Lung (tissue), 12 donors: Measurements from ENCODE around the gene LINGO3. TPM values are rescaled to one million over a fixed set of nuclear protein-coding genes. Genes with fewer than 3 reads are reported as not detected.

ENCODE experiments used
- ATAC-seq: fragments of 200-7000 bp; cut with Tn5 transposase; one replicate; pipeline ENCODE4 v1.9.1; 2020; ENCODE audit warnings: moderate number of reproducible peaks; ENCODE audit not compliant: insufficient read depth, low FRiP score
- DNase-seq, 3 donors: peaks; one replicate each; pipeline ENCODE4 v3.0.0-alpha.2; 2013 to 2017
- H3K27ac ChIP-seq, 2 donors: one replicate each; pipeline ENCODE4 v1.5.1; 2013; ENCODE audit warnings: mild to moderate bottlenecking in 2 of 2, moderate library complexity in 2 of 2, control low read depth in 1 of 2, inconsistent platforms in 1 of 2, low read depth in 1 of 2, low read length in 1 of 2
- H3K27me3 ChIP-seq, 3 donors: one replicate each; pipeline ENCODE4 v1.5.1; 2013; ENCODE audit warnings: low read length in 2 of 3; ENCODE audit not compliant: control insufficient read depth in 3 of 3, insufficient read depth in 3 of 3
- H3K36me3 ChIP-seq, 4 donors: one replicate each; pipeline ENCODE4 v1.5.1; 2013; ENCODE audit warnings: low read length in 4 of 4, mild to moderate bottlenecking in 1 of 4, moderate library complexity in 1 of 4; ENCODE audit not compliant: control insufficient read depth in 4 of 4, insufficient read depth in 4 of 4
- H3K4me1 ChIP-seq, 5 donors: one replicate each; pipeline ENCODE4 v1.5.1; 2013; ENCODE audit warnings: low read length in 5 of 5, mild to moderate bottlenecking in 2 of 5, moderate library complexity in 1 of 5; ENCODE audit not compliant: control insufficient read depth in 5 of 5, insufficient read depth in 5 of 5
- H3K4me3 ChIP-seq: one replicate; pipeline ENCODE4 v1.5.1; 2013; ENCODE audit warnings: mild to moderate bottlenecking, control low read depth, moderate library complexity
- H3K9ac ChIP-seq, 2 donors: one replicate each; pipeline ENCODE4 v1.5.1; 2013; ENCODE audit warnings: low read length in 2 of 2, control low read depth in 1 of 2; ENCODE audit not compliant: insufficient read depth in 1 of 2
- H3K9me3 ChIP-seq, 4 donors: one replicate each; pipeline ENCODE4 v1.5.1; 2013; ENCODE audit warnings: low read length in 3 of 4, mild to moderate bottlenecking in 1 of 4, moderate library complexity in 1 of 4; ENCODE audit not compliant: control insufficient read depth in 4 of 4, insufficient read depth in 3 of 4
- CTCF ChIP-seq: IDR thresholded peaks from 2 replicates; pipeline ENCODE4 v1.5.1; 2012; ENCODE audit warnings: mild to moderate bottlenecking; ENCODE audit errors: control extremely low read depth, extremely low read depth
- WGBS, 2 donors: extraction: QIAGEN DNeasy Blood & Tissue Kit; methylation state at CpG; one replicate each; pipeline ENCODE4 v1.1.7; 2013; 5-methylcytosine and 5-hydroxymethylcytosine counted together
- polyA plus RNA-seq, 2 donors: library from polyadenylated mRNA; stranded (reverse); fragments of 200-250 nt; gene quantifications; one replicate each; pipeline ENCODE4 v1.2.1, GENCODE V29; 2013
- total RNA-seq, 2 donors: library from RNA; depleted of rRNA in 1 of 2; stranded (reverse); fragments of >200 nt in 1 of 2; gene quantifications; one replicate each; pipeline ENCODE4 v1.2.1, GENCODE V29; 2014 to 2021
- donor health status: control.
- donor health status: control.
- donor health status: Bipolar disorder and iron deficiency.
- donor health status: healthy.
- donor health status: DM: yes; HTN: yes; CAD: no.

LINGO3 gene
- total and polyA plus RNA-seq, 4 donors: 0.10 to 1.0 (median 0.21) TPM; not detected in 1

GRCh38 chr19:2338751-2339643 is 31.0 kb upstream of the LINGO3 start:
- Histone ChIP-seq H3K9ac (no peak overlapping the region), H3K36me3 (peaks cover 0 to 29% (median 8%) of the 10 kb centered on the region in 4 donors)

GRCh38 chr19:2338055-2338615 is 30.2 kb upstream of the LINGO3 start:
- Histone ChIP-seq H3K36me3 (peaks cover 0 to 29% (median 8%) of the 10 kb centered on the region in 4 donors), H3K4me3 (no peak overlapping the region), H3K9me3 (no peaks in the 10 kb centered on the region), H3K27me3 (no peaks in the 10 kb centered on the region), H3K9ac (no peak overlapping the region), H3K4me1 (peaks cover 0 to 28% (median 3%) of the 10 kb centered on the region in 5 donors), H3K27ac (no peak overlapping the region)
- no peak for ATAC-seq
- 93 to 99% methylated on average over 21 of the region's 21 CpGs for WGBS, 2 donors
- TF ChIP-seq CTCF: no peak
- no peak for DNase-seq

More at GRCh38 chr19:2338751-2339643, 31.0 kb upstream of the LINGO3 start:
- Histone ChIP-seq H3K9me3 (no peaks in the 10 kb centered on the region), H3K27ac (no peak overlapping the region), H3K4me3 (no peak overlapping the region), H3K4me1 (peaks cover 0 to 24% (median 0%) of the 10 kb centered on the region in 5 donors), H3K27me3 (no peaks in the 10 kb centered on the region)
- ATAC-seq (no peak), DNase-seq (no peak)
- TF ChIP-seq CTCF: no peak
- WGBS, 2 donors: 97 to 98% methylated on average over 52 to 54 of the region's 54 CpGs

GRCh38 chr19:2337329-2337707 is 29.4 kb upstream of the LINGO3 start:
- Histone ChIP-seq H3K36me3 (peaks cover 0 to 29% (median 8%) of the 10 kb centered on the region in 4 donors), H3K4me1 (peaks cover 0 to 28% (median 4%) of the 10 kb centered on the region in 5 donors), H3K27ac (no peak overlapping the region), H3K9ac (no peak overlapping the region), H3K27me3 (no peaks in the 10 kb centered on the region), H3K9me3 (no peaks in the 10 kb centered on the region), H3K4me3 (no peak overlapping the region)
- WGBS, 2 donors: 81 to 84% methylated on average over 18 to 19 of the region's 19 CpGs
- no peak for TF ChIP-seq CTCF
- peak; percentile 49 to 76 (median 67) for DNase-seq
- no peak for ATAC-seq
